CD4-positive, CD25-positive, alpha-beta regulatory T cell (primary cell): ENCODE results near the gene FRZB. TPM values are rescaled to one million over a fixed set of nuclear protein-coding genes. Genes with fewer than 3 reads are reported as not detected.

Experiments used
- ATAC-seq, 2 donors: fragments of 150-1000 bp; cut with Tn5 transposase; one replicate each; pipeline ENCODE4 v1.10.0; 2021; ENCODE audit warnings: low read depth in 2 of 2, moderate number of reproducible peaks in 2 of 2, moderate library complexity in 1 of 2
- DNase-seq, 3 donors: peaks; one replicate each; pipeline versions ENCODE4 v3.0.0 to v3.0.0-alpha.2; 2012 to 2022; ENCODE audit warnings: mixed read lengths in 1 of 3
- H3K27ac ChIP-seq: one replicate; pipeline ENCODE4 v1.7.0; 2013; ENCODE audit warnings: mild to moderate bottlenecking, low read length; ENCODE audit not compliant: insufficient read depth, poor library complexity, severe bottlenecking
- H3K27me3 ChIP-seq: one replicate; pipeline ENCODE4 v1.7.0; 2013; ENCODE audit warnings: low read length; ENCODE audit not compliant: control insufficient read depth, insufficient read depth
- H3K36me3 ChIP-seq: one replicate; pipeline ENCODE4 v1.7.0; 2013; ENCODE audit warnings: mild to moderate bottlenecking, low read length, moderate library complexity; ENCODE audit not compliant: control insufficient read depth, insufficient read depth
- H3K4me1 ChIP-seq: 2 replicates; pipeline ENCODE4 v1.7.0; 2013; ENCODE audit warnings: mild to moderate bottlenecking, low read length; ENCODE audit not compliant: insufficient read depth, control insufficient read depth, poor library complexity, severe bottlenecking
- H3K4me3 ChIP-seq: one replicate; pipeline ENCODE4 v1.7.0; 2013; ENCODE audit warnings: low read depth, mild to moderate bottlenecking, low read length, moderate library complexity
- H3K9me3 ChIP-seq, 2 experiments: 1 replicate in 1 of 2; 2 replicates in 1 of 2; pipeline ENCODE4 v1.7.0; 2013; ENCODE audit warnings: low read length in 2 of 2, mild to moderate bottlenecking in 1 of 2, moderate library complexity in 1 of 2; ENCODE audit not compliant: control insufficient read depth in 2 of 2
- H3K27ac Mint-ChIP-seq, 3 donors: one replicate each; pipeline ENCODE4 v1.8.0; 2020 to 2022; ENCODE audit warnings: mild to moderate bottlenecking in 3 of 3, mixed read lengths in 3 of 3, moderate library complexity in 2 of 3
- H3K27me3 Mint-ChIP-seq: one replicate; pipeline ENCODE4 v1.8.0; 2022; ENCODE audit warnings: mild to moderate bottlenecking, mixed read lengths
- H3K36me3 Mint-ChIP-seq: one replicate; pipeline ENCODE4 v1.8.0; 2020; ENCODE audit warnings: mixed read lengths
- H3K4me1 Mint-ChIP-seq, 4 donors: one replicate each; pipeline ENCODE4 v1.8.0; 2020 to 2022; ENCODE audit warnings: mixed read lengths in 4 of 4, mild to moderate bottlenecking in 1 of 4
- H3K4me3 Mint-ChIP-seq, 4 donors: one replicate each; pipeline ENCODE4 v1.8.0; 2020 to 2022; ENCODE audit warnings: mild to moderate bottlenecking in 4 of 4, mixed read lengths in 4 of 4, moderate library complexity in 3 of 4
- H3K9me3 Mint-ChIP-seq, 7 donors: one replicate each; pipeline ENCODE4 v1.8.0; 2020 to 2022; ENCODE audit warnings: mixed read lengths in 7 of 7, mild to moderate bottlenecking in 3 of 7, moderate library complexity in 2 of 7
- polyA plus RNA-seq, 4 donors: library from polyadenylated mRNA; unstranded; fragments of 300-500 nt; fragmentation: Illumina TruSeq; gene quantifications; one replicate each; pipeline ENCODE4 v1.2.3, GENCODE V29; 2021
- total RNA-seq: library from RNA; stranded (reverse); gene quantifications from one replicate; pipeline ENCODE4 v1.2.3, GENCODE V29; 2022

The FRZB gene
- total and polyA plus RNA-seq, 5 donors from 2014 or later: not detected

DNA sequence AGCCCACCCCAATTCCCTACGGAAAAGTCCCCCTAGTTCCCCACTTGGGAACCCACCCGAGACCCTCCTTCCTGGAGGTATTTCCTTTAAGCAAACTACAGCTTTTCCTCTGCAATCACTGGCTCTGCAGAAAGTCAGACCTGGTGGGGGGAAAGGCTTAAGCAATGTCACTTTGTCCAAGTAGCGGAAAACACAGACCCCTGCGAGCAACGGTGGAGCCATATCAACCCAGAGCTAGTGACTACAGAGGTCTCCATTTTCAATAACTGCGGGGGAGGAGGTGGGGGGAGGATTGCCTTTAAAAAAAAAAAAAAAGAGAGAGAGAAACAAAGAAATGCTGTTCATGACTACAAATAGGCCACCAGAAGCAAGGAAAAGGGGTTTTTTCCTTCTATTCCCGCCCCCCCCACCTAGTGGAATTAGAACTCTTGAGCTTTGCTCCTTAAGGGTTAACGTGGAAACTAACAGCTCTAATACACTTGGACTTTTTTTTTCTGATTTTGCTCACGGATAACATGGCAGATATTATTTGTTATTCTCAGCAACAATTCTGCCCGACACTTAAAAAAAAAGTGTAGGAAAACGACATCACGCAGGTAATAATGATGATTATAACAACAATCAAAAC is 1.1 kb upstream of the FRZB start:
- Histone ChIP-seq H3K36me3 (no peaks in the 10 kb centered on the region), H3K27me3 (peaks cover 19% of the 10 kb centered on the region), H3K4me3 (no peak overlapping the region), H3K9me3 (no peaks in the 10 kb centered on the region), H3K4me1 (no peaks in the 10 kb centered on the region), H3K27ac (no peak overlapping the region)
- Mint-ChIP-seq H3K4me1 (peaks cover 5 to 17% (median 6%) of the 10 kb centered on the region in 4 donors), H3K27ac (no peak overlapping the region), H3K9me3 (peaks cover 0 to 6% (median 2%) of the 10 kb centered on the region in 7 donors), H3K4me3 (no peak overlapping the region), H3K27me3 (peaks cover 53% of the 10 kb centered on the region), H3K36me3 (no peaks in the 10 kb centered on the region)
- no peak for DNase-seq
- ATAC-seq: no peak

GRCh38 chr2:182866095-182866460 is 359 bp downstream of the FRZB start:
- DNase-seq (peak in 1 of 3 donors; percentile 1), ATAC-seq (peak in 1 of 2 donors; percentile 22)
- H3K36me3 Mint-ChIP-seq: no peaks in the 10 kb centered on the region

GRCh38 chr2:182864949-182865570 is 1.4 kb downstream of the FRZB start:
- peaks cover 5 to 17% (median 6%) of the 10 kb centered on the region in 4 donors for H3K4me1 Mint-ChIP-seq
- Histone ChIP-seq H3K9me3 (no peaks in the 10 kb centered on the region), H3K27me3 (peaks cover 19% of the 10 kb centered on the region), H3K4me1 (no peaks in the 10 kb centered on the region), H3K27ac (no peak overlapping the region), H3K4me3 (no peak overlapping the region), H3K36me3 (no peaks in the 10 kb centered on the region)
- no peaks in the 10 kb centered on the region for H3K36me3 Mint-ChIP-seq
- DNase-seq (no peak), ATAC-seq (no peak)
- H3K9me3 Mint-ChIP-seq: peaks cover 0 to 2% (median 1%) of the 10 kb centered on the region in 7 donors
- no peak overlapping the region for H3K27ac Mint-ChIP-seq
- peaks cover 53% of the 10 kb centered on the region for H3K27me3 Mint-ChIP-seq
- H3K4me3 Mint-ChIP-seq: no peak overlapping the region

More at GRCh38 chr2:182866095-182866460, 359 bp downstream of the FRZB start:
- Mint-ChIP-seq H3K9me3 (peaks cover 0 to 2% (median 0%) of the 10 kb centered on the region in 7 donors), H3K27me3 (peaks cover 53% of the 10 kb centered on the region), H3K4me1 (peaks cover 5 to 17% (median 6%) of the 10 kb centered on the region in 4 donors), H3K4me3 (peak overlapping the region in 2 of 4 donors; percentile 50 to 64), H3K27ac (no peak overlapping the region)
- Histone ChIP-seq H3K27me3 (peaks cover 19% of the 10 kb centered on the region), H3K9me3 (no peaks in the 10 kb centered on the region), H3K4me3 (no peak overlapping the region), H3K4me1 (no peaks in the 10 kb centered on the region), H3K36me3 (no peaks in the 10 kb centered on the region), H3K27ac (no peak overlapping the region)

DNA sequence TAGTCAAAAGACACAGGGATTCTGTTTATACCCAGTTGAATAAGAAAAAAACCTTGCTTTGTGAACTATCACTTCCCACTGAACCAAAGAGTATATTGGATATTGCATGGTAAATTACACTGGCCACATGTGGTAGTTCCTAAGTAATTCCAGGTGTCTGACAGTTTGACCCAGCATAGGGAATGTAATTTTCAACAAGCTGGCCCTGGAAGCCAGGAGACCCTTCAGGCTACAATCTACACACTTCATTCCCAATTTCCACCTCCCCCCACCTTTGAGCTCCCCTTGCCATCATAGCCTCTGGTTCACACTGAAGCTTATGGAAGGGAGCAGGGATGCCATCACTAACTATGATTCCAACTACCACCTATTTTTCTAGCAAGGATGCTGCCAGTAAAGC is 2.8 kb downstream of the FRZB start:
- H3K36me3 Mint-ChIP-seq: no peaks in the 10 kb centered on the region
- peaks cover 0 to 2% (median 1%) of the 10 kb centered on the region in 7 donors for H3K9me3 Mint-ChIP-seq
- no peaks in the 10 kb centered on the region for H3K36me3 ChIP-seq
- no peak overlapping the region for H3K27ac Mint-ChIP-seq
- H3K27ac ChIP-seq: no peak overlapping the region
- H3K4me1 ChIP-seq: no peaks in the 10 kb centered on the region
- H3K4me1 Mint-ChIP-seq: peaks cover 5 to 17% (median 6%) of the 10 kb centered on the region in 4 donors
- ATAC-seq (no peak), DNase-seq (no peak)
- H3K4me3 ChIP-seq: no peak overlapping the region
- peaks cover 19% of the 10 kb centered on the region for H3K27me3 ChIP-seq
- H3K9me3 ChIP-seq: no peaks in the 10 kb centered on the region
- H3K4me3 Mint-ChIP-seq: no peak overlapping the region
- H3K27me3 Mint-ChIP-seq: peaks cover 44% of the 10 kb centered on the region

DNA sequence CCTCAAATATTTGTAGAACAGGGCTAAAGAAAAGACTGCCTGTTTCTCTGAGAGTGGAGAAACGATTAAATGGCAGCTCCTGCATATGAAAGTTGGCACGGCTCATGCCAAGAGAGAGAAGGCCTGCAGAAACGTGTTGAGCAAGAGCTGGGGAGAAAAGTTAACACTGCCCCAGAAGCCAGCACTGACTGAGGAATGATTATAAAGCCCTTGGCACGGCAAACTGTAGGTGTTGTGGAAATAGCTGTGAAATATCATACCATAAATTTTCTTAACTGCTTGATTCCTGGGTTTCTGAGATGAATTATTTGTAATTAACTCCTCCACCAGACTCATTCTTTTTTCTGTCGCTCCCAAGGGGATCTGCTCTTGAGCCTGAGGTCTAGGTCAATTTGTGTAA is 4.3 kb downstream of the FRZB start:
- H3K36me3 Mint-ChIP-seq: no peaks in the 10 kb centered on the region
- Histone ChIP-seq H3K4me1 (no peaks in the 10 kb centered on the region), H3K27ac (no peak overlapping the region), H3K27me3 (peaks cover 13% of the 10 kb centered on the region), H3K4me3 (no peak overlapping the region), H3K9me3 (no peaks in the 10 kb centered on the region), H3K36me3 (no peaks in the 10 kb centered on the region)
- H3K4me3 Mint-ChIP-seq: no peak overlapping the region
- peaks cover 0 to 6% (median 2%) of the 10 kb centered on the region in 7 donors for H3K9me3 Mint-ChIP-seq
- H3K27ac Mint-ChIP-seq: no peak overlapping the region
- DNase-seq: no peak
- H3K27me3 Mint-ChIP-seq: peaks cover 35% of the 10 kb centered on the region
- ATAC-seq: no peak
- peaks cover 0 to 12% (median 4%) of the 10 kb centered on the region in 4 donors for H3K4me1 Mint-ChIP-seq

DNA sequence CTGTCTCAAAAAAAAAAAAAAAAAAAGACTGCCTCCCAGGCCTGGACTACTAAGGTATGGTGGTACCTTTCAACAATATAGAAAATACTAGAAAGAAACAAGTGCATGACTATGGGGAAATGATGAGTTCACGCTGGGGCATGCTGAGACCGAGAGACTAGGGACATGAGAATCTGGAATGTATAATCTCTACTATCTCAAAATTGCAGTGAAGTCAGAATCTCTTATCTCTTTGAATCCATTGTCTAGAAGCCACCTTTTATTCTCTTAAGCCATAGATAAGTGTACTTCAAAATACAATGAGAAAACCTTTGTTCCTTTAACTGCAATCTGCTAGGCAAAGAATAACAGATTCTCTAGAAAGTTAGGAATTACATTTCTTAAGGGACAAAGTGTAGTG is 5.6 kb downstream of the FRZB start:
- DNase-seq: no peak
- Mint-ChIP-seq H3K27me3 (peaks cover 25% of the 10 kb centered on the region), H3K36me3 (no peaks in the 10 kb centered on the region), H3K4me1 (peaks cover 0 to 5% (median 3%) of the 10 kb centered on the region in 4 donors), H3K27ac (no peak overlapping the region), H3K9me3 (peaks cover 0 to 6% (median 1%) of the 10 kb centered on the region in 7 donors), H3K4me3 (no peak overlapping the region)
- Histone ChIP-seq H3K4me1 (no peaks in the 10 kb centered on the region), H3K27ac (no peak overlapping the region), H3K9me3 (no peaks in the 10 kb centered on the region), H3K4me3 (no peak overlapping the region), H3K27me3 (peaks cover 6% of the 10 kb centered on the region), H3K36me3 (no peaks in the 10 kb centered on the region)
- ATAC-seq: no peak

- ATAC-seq (no peak), DNase-seq (no peak)
- no peak overlapping the region for H3K27ac Mint-ChIP-seq
- H3K4me3 Mint-ChIP-seq: no peak overlapping the region
- H3K36me3 Mint-ChIP-seq: no peaks in the 10 kb centered on the region
- H3K9me3 Mint-ChIP-seq: peaks cover 0 to 6% (median 1%) of the 10 kb centered on the region in 7 donors
- Histone ChIP-seq H3K27me3 (no peaks in the 10 kb centered on the region), H3K4me1 (no peaks in the 10 kb centered on the region), H3K4me3 (no peak overlapping the region), H3K9me3 (no peaks in the 10 kb centered on the region), H3K27ac (no peak overlapping the region), H3K36me3 (no peaks in the 10 kb centered on the region)
- peaks cover 15% of the 10 kb centered on the region for H3K27me3 Mint-ChIP-seq
- H3K4me1 Mint-ChIP-seq: no peaks in the 10 kb centered on the region
Measured at GRCh38 chr2:182858671-182859070, 7.8 kb downstream of the FRZB start.

DNA sequence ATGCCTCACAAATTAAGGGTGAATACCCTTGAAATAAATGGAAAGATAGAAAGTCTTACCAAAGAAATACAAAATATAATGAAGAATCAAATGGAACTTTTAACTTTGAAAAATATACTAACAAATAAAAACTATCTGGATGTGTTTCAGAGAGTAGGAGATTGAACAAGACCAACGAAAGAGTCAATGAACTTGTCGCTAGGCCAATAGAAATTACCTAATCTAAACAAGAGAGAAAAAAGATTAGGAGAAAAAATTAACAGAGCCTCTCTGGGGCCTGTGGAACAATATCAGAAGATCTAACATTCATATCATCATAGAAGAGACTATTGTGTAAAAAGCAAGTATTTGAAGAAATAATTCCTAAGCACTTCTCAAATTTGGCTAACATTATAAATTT is 11.1 kb downstream of the FRZB start:
- H3K4me3 Mint-ChIP-seq: no peak overlapping the region
- H3K4me1 Mint-ChIP-seq: no peaks in the 10 kb centered on the region
- H3K27ac Mint-ChIP-seq: no peak overlapping the region

More for the DNA sequence above, 11.1 kb downstream of the FRZB start:
- ATAC-seq: no peak
- H3K4me1 ChIP-seq: no peaks in the 10 kb centered on the region
- no peaks in the 10 kb centered on the region for H3K27me3 ChIP-seq
- no peaks in the 10 kb centered on the region for H3K36me3 ChIP-seq
- Mint-ChIP-seq H3K9me3 (peaks cover 0 to 6% (median 1%) of the 10 kb centered on the region in 7 donors), H3K27me3 (peaks cover 17% of the 10 kb centered on the region), H3K36me3 (no peaks in the 10 kb centered on the region)
- DNase-seq: no peak
- H3K4me3 ChIP-seq: no peak overlapping the region
- H3K27ac ChIP-seq: no peak overlapping the region
- no peaks in the 10 kb centered on the region for H3K9me3 ChIP-seq
